CD14-positive monocyte (primary cell): ENCODE results near the gene PCDHGA8. TPM values are rescaled to one million over a fixed set of nuclear protein-coding genes. Genes with fewer than 3 reads are reported as not detected.

Experiments used
- DNase-seq, 3 donors: peaks; one replicate each; pipeline ENCODE4 v3.0.0-alpha.2; 2011 to 2022
- H2AFZ ChIP-seq: 2 replicates; pipeline ENCODE4 v1.6.0; 2012; ENCODE audit warnings: mild to moderate bottlenecking, low read depth, low read length, inconsistent platforms; ENCODE audit not compliant: insufficient read depth, poor library complexity, severe bottlenecking
- H3K27ac ChIP-seq, 2 donors: 1 replicate in 1 of 2; 2 replicates in 1 of 2; pipeline ENCODE4 v1.5.1; 2012 to 2013; ENCODE audit warnings: low read length in 2 of 2, control low read depth in 1 of 2, inconsistent platforms in 1 of 2, low read depth in 1 of 2, mild to moderate bottlenecking in 1 of 2
- H3K27me3 ChIP-seq, 2 donors: one replicate each; pipeline versions ENCODE4 v1.6.0 to v1.6.1; 2011 to 2013; ENCODE audit warnings: low read length in 2 of 2; ENCODE audit not compliant: control insufficient read depth in 2 of 2, insufficient read depth in 2 of 2
- H3K36me3 ChIP-seq, 2 donors: replicated peaks in 1 of 2; 1 replicate in 1 of 2; 2 replicates in 1 of 2; pipeline versions ENCODE4 v1.5.1 to v1.6.1; 2012 to 2013; ENCODE audit warnings: low read length in 2 of 2, control low read depth in 1 of 2, inconsistent platforms in 1 of 2, mild to moderate bottlenecking in 1 of 2; ENCODE audit not compliant: insufficient read depth in 2 of 2, control insufficient read depth in 1 of 2
- H3K4me1 ChIP-seq, 2 donors: 1 replicate in 1 of 2; 2 replicates in 1 of 2; pipeline versions ENCODE4 v1.5.1 to v1.6.1; 2012 to 2013; ENCODE audit warnings: low read length in 2 of 2, control low read depth in 1 of 2, inconsistent platforms in 1 of 2, mild to moderate bottlenecking in 1 of 2, moderate library complexity in 1 of 2; ENCODE audit not compliant: insufficient read depth in 2 of 2, control insufficient read depth in 1 of 2
- H3K4me2 ChIP-seq: replicated peaks from 2 replicates; pipeline ENCODE3; 2012; ENCODE audit warnings: low read length, moderate library complexity, mild to moderate bottlenecking; ENCODE audit not compliant: poor library complexity, severe bottlenecking; ENCODE audit errors: extremely low read depth
- H3K4me3 ChIP-seq, 3 experiments: fragments of 200-600 bp in 1 of 3; sonication (generic) in 1 of 3; replicated peaks in 1 of 3; 1 replicate in 2 of 3; 2 replicates in 1 of 3; pipeline ENCODE4 v1.5.1; 2011 to 2013; ENCODE audit warnings: low read length in 3 of 3, mild to moderate bottlenecking in 3 of 3, control low read depth in 2 of 3, low read depth in 2 of 3, inconsistent platforms in 1 of 3, moderate library complexity in 1 of 3
- H3K79me2 ChIP-seq: 2 replicates; pipeline ENCODE4 v1.6.0; 2012; ENCODE audit warnings: mild to moderate bottlenecking, control low read depth, inconsistent platforms, low read length, moderate library complexity; ENCODE audit not compliant: insufficient read depth
- H3K9ac ChIP-seq: 2 replicates; pipeline ENCODE4 v1.6.0; 2017; ENCODE audit warnings: low read length, mild to moderate bottlenecking; ENCODE audit not compliant: insufficient read depth, poor library complexity, severe bottlenecking
- H3K9me3 ChIP-seq, 2 donors: replicated peaks in 1 of 2; 1 replicate in 1 of 2; 2 replicates in 1 of 2; pipeline versions ENCODE4 v1.5.1 to v1.6.1; 2012 to 2013; ENCODE audit warnings: low read length in 2 of 2, control low read depth in 1 of 2; ENCODE audit not compliant: control insufficient read depth in 1 of 2, insufficient read depth in 1 of 2
- H4K20me1 ChIP-seq: 2 replicates; pipeline ENCODE4 v1.6.0; 2012; ENCODE audit warnings: mild to moderate bottlenecking, low read length, control low read depth, moderate library complexity; ENCODE audit not compliant: insufficient read depth
- H3K27ac Mint-ChIP-seq, 7 donors: one replicate each; pipeline ENCODE4 v1.8.0; 2020; ENCODE audit warnings: mild to moderate bottlenecking in 7 of 7, mixed read lengths in 7 of 7, moderate library complexity in 6 of 7, inconsistent platforms in 2 of 7
- H3K27me3 Mint-ChIP-seq, 3 donors: one replicate each; pipeline ENCODE4 v1.8.0; 2021 to 2022; ENCODE audit warnings: low read depth in 3 of 3, mild to moderate bottlenecking in 3 of 3, mixed read lengths in 3 of 3, moderate library complexity in 3 of 3, inconsistent platforms in 1 of 3
- H3K36me3 Mint-ChIP-seq, 2 donors: one replicate each; pipeline ENCODE4 v1.8.0; 2020; ENCODE audit warnings: mixed read lengths in 2 of 2, inconsistent platforms in 1 of 2, mild to moderate bottlenecking in 1 of 2
- H3K4me1 Mint-ChIP-seq: one replicate; pipeline ENCODE4 v1.8.0; 2020; ENCODE audit warnings: mild to moderate bottlenecking, mixed read lengths
- H3K4me3 Mint-ChIP-seq, 2 donors: one replicate each; pipeline ENCODE4 v1.8.0; 2020; ENCODE audit warnings: mild to moderate bottlenecking in 2 of 2, mixed read lengths in 2 of 2, moderate library complexity in 1 of 2
- H3K9me3 Mint-ChIP-seq, 7 donors: one replicate each; pipeline ENCODE4 v1.8.0; 2020 to 2022; ENCODE audit warnings: mixed read lengths in 7 of 7, mild to moderate bottlenecking in 6 of 7, moderate library complexity in 6 of 7, inconsistent platforms in 2 of 7
- CTCF ChIP-seq: fragments of 200-600 bp; IDR thresholded peaks from one replicate; pipeline ENCODE4 v1.8.0; 2022; ENCODE audit warnings: antibody characterized with exemption, mild to moderate bottlenecking
- WGBS: methylation state at CpG from one replicate; pipeline ENCODE4 v1.1.5; 2013; ENCODE audit warnings: missing lambda C conversion rate; ENCODE audit not compliant: insufficient coverage; 5-methylcytosine and 5-hydroxymethylcytosine counted together
- intact Hi-C, 2 donors: fragments of 100-400 bp; cut with micrococcal nuclease; formaldehyde crosslinking; loops; one replicate each; pipeline versions ENCODE4 v1.15.0 to v1.15.1; 2023
- polyA plus RNA-seq, 3 donors: library from polyadenylated mRNA; depleted of rRNA in 1 of 3; unstranded in 2 of 3; stranded (reverse) in 1 of 3; fragments of 300-500 nt in 2 of 3; fragments of >200 nt in 1 of 3; fragmentation: Illumina TruSeq in 2 of 3; gene quantifications; 1 replicate in 2 of 3; 2 replicates in 1 of 3; pipeline ENCODE4 v1.2.3, GENCODE V29; 2012 to 2021

PCDHGA8 gene
- polyA plus RNA-seq, 3 donors: not detected

GRCh38 chr5:141371572-141372475 lies 20.6 kb upstream of the PCDHGA8 start:
- no peak overlapping the region for H3K27ac Mint-ChIP-seq
- 40% methylated on average over 69 of the region's 69 CpGs for WGBS
- no peak for TF ChIP-seq CTCF
- H3K4me1 Mint-ChIP-seq: peaks cover 8% of the 10 kb centered on the region
- no peaks in the 10 kb centered on the region for H4K20me1 ChIP-seq
- H3K9ac ChIP-seq: no peak overlapping the region
- no peaks in the 10 kb centered on the region for H3K79me2 ChIP-seq
- peak overlapping the region in 1 of 2 donors; percentile 59 for H3K4me3 Mint-ChIP-seq
- no peak overlapping the region for H3K4me3 ChIP-seq
- H3K27me3 Mint-ChIP-seq: peaks cover 46 to 77% (median 72%) of the 10 kb centered on the region in 3 donors
- DNase-seq: no peak
- H3K9me3 ChIP-seq: peaks cover 59 to 66% of the 10 kb centered on the region in 2 donors
- H3K27ac ChIP-seq: no peak overlapping the region
- no peak overlapping the region for H3K4me2 ChIP-seq
- no peak overlapping the region for H2AFZ ChIP-seq
- peaks cover 6 to 11% of the 10 kb centered on the region in 2 donors for H3K36me3 Mint-ChIP-seq
- intact Hi-C loops: no loop called here
- H3K27me3 ChIP-seq: peaks cover 37 to 96% of the 10 kb centered on the region in 2 donors
- H3K4me1 ChIP-seq: no peaks in the 10 kb centered on the region
- H3K9me3 Mint-ChIP-seq: peaks cover 42 to 79% (median 67%) of the 10 kb centered on the region in 7 donors
- no peaks in the 10 kb centered on the region for H3K36me3 ChIP-seq

GRCh38 chr5:141373673-141374317 lies 18.6 kb upstream of the PCDHGA8 start, which contains the start of gene PCDHGA6:
Gene PCDHGA6, plus strand, starts transcription at chr5:141373891. Its CDS starts 193 bp downstream, at chr5:141374084.
- H3K36me3 Mint-ChIP-seq: peaks cover 6 to 11% of the 10 kb centered on the region in 2 donors

More at GRCh38 chr5:141373673-141374317, 18.6 kb upstream of the PCDHGA8 start, which contains the start of gene PCDHGA6:
- Histone ChIP-seq H3K9me3 (peaks cover 64 to 73% of the 10 kb centered on the region in 2 donors), H3K27me3 (peaks cover 35 to 88% of the 10 kb centered on the region in 2 donors), H3K9ac (no peak within 1 kb of the TSS), H3K36me3 (no peaks in the 10 kb centered on the region), H3K4me2 (no peak within 1 kb of the TSS), H3K4me3 (no peak within 1 kb of the TSS), H3K4me1 (no peaks in the 10 kb centered on the region), H3K79me2 (no peaks in the 10 kb centered on the region), H4K20me1 (no peaks in the 10 kb centered on the region), H3K27ac (no peak within 1 kb of the TSS), H2AFZ (no peak within 1 kb of the TSS)
- DNase-seq: no peak
- peaks cover 8% of the 10 kb centered on the region for H3K4me1 Mint-ChIP-seq
- H3K4me3 Mint-ChIP-seq: peak within 1 kb of the TSS in 1 of 2 donors; percentile 60
- H3K27me3 Mint-ChIP-seq: peaks cover 39 to 75% (median 64%) of the 10 kb centered on the region in 3 donors
- peak; percentile 17 for TF ChIP-seq CTCF
- peaks cover 42 to 85% (median 73%) of the 10 kb centered on the region in 7 donors for H3K9me3 Mint-ChIP-seq
- H3K27ac Mint-ChIP-seq: no peak within 1 kb of the TSS
- intact Hi-C loops: no loop called here
- WGBS: 29% methylated on average over 26 of the region's 27 CpGs
